IPS-NIHi7 (cell line): ENCODE measurements around the gene PIEZO2.
A peak's percentile ranks its signal among the peaks of the same experiment; 100 is the strongest.
"Not testable (repeated sequence)": the region's sequence is repeated elsewhere in the genome, so short reads cannot be mapped to it uniquely, and the experiment has no call there.

Experiments
- DNase-seq: peaks from one replicate; pipeline ENCODE4 v3.0.0; 2012; ENCODE audit warnings: mixed read lengths; ENCODE audit errors: extremely low spot score

PIEZO2 gene

DNA sequence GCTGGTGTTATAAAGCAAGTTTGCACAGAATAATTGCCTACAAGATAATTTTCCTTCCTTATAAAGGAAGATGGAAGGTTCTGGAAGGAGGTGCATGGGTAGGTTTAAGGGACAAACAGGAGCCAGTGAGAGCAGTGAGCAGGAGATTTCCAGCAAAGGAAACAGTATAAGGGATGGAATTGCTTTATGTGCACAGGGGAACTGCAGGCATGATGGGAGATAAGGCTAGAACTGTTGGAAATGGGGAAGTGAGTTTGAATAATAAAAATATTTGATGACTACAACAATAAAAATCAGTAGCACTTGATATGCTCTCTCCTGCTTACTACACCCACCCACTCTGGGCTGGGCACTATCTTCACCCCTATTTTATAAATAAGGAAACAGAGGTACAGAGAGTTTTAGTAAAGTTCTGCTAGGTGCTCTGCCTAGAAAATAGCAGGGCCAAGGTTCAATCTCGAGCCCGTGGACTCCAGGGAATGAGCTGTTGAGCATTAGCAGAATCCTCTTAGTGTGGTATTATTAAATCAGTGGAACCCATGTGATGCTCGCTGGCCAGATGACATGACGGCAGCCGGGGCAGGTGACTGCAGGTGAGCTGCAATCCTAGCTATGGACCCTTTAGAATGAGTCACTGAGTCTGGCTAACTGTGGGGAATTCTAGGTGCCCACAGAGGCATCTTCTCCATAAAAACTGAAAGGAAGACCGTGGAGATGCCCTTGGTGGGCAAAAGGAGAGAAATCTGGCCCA is 302.5 kb downstream of the PIEZO2 start:
- no peak for DNase-seq

DNA sequence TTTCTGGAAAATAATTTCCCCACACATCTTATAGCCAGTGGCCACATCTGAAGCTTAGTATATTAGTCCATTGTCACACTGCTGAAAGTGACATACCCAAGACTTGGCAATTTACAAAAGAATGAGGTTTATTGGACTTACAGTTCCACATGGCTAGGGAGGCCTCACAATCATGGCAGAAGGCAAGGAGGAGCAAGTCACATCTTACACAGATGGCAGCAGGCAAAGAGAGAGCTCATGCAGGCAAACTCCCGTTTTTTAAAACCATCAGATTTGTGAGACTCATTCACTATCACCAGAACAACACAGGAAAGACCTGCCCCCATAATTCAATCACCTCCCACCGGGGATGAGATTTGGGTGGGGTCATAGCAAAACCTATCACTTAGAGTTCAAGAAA is 303.3 kb downstream of the PIEZO2 start:
- not testable (repeated sequence) for DNase-seq

DNA sequence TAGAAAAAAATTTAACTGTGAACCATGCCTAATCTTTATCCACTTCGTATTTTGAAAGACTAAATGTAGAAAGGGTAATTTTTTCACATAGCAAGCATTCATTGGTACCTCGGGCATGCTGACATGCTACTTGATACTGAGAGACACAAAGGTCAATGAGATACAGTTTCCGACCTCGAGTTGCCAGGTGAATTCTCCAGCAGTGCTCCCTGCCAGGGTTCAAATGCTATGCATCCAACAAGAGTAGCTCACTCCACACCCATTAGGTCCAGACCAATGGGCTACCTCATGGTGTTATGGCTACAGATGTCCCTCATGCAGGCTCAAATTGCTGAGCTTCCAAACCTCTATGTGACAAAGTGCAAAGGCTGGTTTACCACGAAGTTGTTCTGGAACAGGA is 305.8 kb downstream of the PIEZO2 start:
- DNase-seq: no peak

DNA sequence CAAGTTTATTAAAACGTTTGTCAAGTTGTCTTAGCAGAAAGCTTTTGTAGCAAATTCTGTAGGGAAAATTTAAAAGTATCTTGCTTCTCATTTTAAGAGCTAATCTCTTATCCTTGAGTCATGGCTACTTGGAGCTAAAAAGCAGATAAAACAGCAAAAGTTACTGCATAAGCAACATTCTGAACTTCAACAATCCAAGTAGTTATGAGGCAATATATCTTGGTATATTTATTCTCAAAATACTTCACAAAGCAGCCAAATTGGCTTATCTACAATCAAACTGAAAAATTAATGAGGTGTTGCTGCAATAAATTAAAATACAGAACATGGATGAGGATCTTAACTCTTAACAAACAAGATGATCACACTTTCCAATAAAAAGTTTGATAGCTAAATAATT is 306.5 kb downstream of the PIEZO2 start:
- DNase-seq: no peak

DNA sequence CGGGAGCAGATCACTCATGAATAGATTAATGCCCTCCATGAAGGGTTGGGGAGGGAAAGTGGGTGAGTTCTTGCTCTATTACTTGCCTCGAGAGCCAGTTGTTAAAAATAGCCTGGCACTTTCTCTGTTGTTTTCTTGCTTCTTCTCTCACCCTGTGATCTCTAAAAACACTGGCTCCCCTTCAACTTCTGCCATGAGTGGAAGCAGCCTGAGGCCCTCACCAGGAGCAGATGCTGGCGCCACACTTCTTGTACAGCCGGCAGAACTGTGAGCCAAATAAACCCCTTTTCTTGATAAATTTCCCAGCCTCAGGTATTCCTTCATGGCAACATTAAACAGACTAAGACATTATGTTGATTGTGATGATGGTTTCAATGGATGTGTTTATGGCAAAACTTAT is 307.0 kb downstream of the PIEZO2 start:
- no peak for DNase-seq

DNA sequence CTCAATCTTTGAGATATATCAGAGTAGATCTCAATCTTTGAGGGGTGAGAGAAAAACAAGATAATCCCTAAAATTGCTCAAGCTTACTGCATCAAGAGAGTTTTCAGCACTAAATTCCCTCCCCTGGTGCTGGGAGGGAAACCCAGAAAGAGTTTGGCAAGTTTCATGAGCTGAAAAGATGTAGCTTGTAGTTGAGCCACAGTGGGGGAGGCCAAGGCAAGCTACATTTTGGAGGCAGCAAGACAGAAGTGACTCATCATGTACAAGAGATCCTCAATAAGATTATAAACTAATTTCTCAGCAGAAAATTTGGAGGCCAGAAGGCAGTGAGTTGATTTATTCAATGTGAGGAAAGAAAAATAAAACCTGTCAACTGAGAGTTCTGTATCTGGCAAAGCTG is 308.2 kb downstream of the PIEZO2 start:
- no peak for DNase-seq

DNA sequence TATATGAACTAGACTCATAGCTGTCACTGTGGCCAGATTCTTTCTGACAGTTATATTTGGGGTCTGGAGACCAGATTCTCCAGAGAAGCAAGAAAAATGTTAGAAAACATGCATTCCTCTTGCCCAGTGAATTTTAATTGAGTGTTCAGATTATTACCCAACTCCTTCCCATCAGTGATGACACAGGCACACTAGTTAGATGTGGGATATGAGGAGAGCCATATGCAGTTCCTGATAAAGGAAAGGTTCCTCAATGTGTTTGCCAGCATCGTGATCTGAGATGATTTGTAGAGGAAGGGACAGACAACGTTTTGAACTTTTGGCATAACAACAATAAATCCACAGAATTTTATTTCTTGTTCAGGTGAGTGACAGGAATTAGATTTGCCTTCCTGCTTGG is 308.6 kb downstream of the PIEZO2 start:
- no peak for DNase-seq

DNA sequence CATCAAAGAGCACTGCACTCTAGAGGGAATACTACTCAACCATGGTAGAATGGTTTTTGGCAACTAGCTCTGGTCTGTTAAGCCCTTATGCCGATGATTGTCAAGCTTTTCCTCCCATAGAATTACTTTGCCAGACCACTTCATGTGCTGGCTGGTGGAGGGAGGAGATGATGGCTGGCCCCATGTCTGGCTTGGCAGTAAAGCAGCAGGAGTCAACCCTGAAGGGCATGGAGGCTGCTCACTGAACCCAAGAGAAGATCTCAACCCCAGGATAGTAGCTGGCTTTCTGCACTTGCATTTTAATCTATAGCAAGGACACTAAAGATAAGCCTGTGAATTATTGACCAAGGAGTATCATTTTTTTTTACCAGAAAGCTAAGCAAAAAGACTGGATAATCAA is 309.9 kb downstream of the PIEZO2 start:
- no peak for DNase-seq

DNA sequence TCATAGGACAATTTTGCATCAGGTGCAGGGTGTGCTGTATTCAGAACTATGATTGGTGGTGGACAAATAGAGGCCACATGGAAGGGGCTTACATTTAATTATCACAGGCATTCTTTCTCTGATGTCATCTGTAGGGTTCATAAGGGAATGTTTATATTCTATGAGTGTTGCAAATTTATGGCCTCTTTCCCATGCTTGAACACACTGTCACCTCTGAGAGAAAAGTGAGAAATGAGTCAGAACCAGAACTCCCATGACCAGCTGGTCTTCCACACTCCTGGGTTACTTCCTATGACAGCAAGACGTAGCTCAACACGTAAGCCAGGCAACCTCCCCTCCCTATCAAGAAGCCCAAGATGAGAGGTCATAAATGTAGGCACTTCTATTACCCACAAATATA is 310.8 kb downstream of the PIEZO2 start:
- no peak for DNase-seq

DNA sequence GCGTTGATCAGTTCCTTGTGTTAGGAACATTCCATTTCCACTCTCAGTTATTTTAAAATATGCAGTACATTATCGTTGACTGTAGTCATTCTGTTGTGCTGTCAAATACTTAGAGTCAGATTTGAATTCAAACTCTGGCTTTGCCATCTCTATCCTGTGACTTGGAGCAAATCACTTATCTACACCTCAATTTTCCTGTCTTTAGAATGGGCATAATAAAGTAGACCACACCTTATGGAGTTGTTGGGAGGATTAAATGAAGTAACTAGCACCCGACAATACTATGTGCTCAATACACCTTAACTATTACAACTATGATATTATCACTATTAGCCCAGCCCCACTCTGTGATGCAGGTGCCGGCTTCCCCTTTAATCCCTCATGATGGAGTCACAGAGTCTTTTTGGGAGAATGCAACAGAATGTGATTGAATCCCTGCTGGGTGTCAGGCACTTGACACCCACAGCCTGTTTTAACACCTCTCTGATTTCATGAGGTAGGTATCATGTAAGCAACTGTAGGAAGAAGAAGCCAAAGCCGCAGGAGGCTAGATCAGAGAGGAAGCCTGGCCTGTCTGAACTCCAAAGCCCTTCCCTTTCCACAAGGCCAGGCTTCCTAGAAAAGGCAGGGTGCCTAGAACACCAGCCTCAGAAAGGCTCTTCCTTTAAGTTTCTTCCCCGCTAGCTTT is 315.1 kb downstream of the PIEZO2 start:
- peak; percentile 21 for DNase-seq

DNA sequence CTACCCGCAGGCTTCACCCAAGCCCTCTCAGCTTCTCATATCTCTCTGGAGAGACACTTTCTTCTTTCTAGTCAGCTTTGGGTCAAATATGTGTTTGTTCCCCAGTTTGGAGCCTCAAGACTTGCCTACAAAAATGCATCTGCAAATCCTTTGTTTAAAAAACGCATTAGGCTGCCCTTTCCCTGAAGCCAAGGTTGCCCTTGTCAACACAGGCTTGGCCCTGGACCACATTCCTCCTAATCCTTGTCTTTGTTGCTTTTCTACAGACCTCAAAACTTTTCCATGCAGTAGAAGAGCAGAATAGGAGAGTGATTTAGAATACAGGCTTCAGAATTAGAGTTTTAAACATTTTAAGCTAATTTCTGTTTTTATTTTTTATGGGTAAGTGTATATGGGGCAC is 315.7 kb downstream of the PIEZO2 start:
- DNase-seq: no peak

DNA sequence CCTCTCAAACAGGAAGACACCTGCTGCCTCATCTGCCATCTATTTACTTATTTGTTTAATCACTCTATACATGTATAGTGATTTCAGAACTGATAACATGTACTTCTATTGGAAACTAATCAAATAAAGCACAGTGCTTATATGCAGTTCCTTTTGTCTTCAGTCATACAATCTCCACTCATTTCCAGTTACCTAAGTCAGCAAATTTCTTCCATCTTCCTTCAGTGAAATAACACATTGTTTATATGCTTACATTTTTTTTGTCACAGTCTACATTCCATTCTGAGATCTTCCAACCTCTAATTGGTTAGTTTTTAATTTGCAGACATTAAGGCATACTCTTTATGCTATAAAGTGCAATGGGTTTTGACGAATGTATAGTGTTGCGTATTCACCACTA is 323.0 kb downstream of the PIEZO2 start:
- DNase-seq: no peak

DNA sequence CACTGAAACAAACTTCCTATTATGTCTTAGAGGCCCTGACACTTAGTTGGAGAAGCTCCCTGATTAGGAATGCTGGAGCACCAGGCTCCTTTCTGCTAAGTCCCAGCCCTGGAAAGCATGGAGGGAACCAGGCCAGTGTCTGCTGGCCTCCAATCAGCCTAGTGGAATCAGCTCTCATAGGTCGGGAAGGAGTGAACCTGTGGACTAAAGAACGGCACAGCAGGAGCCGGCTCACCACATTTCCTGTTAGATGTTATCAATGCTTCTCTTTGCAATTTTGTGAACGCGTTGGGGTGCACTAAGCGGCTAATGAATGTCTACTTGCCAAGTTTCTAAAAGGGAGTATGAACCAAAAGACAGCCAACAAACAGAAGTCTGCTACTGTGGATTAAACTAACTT is 326.9 kb downstream of the PIEZO2 start:
- DNase-seq: peak; percentile 50

DNA sequence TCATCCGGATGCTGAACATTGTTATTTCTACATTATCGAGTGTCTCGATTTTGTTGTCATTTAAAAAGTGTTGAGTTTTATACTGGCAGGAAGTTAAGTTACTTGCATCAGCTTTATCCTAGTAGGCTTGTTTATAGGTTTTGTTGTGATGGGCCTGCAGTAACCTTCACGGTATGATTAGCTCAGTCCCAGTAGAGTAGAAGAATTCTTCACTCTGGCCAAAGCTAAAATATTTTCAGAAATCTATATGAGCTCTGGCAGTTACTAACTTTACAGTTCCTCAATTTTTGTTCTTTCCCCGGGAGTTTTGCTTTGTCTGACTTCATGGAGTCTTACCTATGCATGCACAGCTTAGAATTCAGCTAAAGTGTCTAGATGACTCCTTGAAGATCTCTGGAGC is 328.7 kb downstream of the PIEZO2 start:
- no peak for DNase-seq

DNA sequence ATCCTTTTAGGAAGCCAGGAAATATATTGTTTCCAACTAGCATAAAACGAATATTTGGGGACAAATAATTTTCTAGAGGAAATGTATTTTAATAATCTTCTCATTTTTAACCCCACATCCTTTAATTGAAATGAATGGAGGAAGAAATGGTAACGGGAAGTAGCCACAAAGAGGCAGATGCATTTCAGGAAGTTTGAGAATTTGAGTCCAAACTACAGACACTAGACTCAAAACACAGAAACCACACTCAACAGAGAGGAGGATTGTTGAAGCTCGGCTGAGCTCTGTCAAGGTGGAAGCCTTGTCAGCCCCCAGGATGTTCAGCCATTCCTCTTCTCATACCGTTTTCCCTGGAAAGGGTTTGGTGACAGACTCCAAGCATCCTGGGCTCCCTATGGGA is 335.0 kb downstream of the PIEZO2 start:
- DNase-seq: no peak

DNA sequence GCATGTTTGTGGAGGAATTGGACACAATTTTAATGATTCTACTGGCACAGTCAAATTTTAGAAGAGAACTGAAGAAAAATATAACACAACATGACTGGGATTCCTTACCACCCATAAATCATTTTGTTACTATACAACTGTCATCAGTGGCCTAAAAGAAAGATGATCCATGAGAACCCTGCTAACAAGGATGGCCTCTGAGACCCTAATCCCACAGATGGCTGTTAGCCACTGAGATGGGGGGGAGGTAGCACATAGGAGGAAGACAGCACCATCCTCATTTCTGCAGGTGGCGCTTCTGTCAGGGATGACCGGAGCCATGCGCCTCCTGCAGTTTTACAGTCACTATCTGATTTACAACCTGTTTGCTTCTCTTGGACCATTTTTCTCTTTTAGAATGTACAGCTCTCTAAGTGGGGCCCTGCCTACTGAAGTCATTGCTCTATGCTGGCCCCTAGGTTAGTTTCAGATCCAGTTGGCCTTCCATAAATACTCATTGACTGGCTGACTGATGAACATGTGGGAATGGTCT is 343.7 kb downstream of the PIEZO2 start:
- DNase-seq: no peak

DNA sequence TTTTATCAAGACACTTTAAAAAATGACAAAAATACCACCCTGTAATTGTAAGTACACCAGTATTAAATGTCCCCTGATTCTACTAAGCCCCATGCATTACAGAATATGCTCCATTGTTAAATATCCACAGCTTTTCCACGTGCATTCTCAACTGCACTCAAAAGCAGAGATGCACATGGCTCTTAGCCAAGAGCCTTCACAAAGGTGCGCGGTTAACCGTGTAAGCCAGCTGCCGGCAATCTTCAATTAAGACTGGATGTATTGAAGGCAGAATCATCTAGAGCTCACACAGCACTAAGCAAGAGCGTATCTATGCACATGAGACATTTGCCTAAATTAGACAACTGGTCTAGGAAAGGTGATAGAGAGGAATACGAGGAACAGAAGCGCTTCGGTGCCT is 345.2 kb downstream of the PIEZO2 start:
- no peak for DNase-seq

DNA sequence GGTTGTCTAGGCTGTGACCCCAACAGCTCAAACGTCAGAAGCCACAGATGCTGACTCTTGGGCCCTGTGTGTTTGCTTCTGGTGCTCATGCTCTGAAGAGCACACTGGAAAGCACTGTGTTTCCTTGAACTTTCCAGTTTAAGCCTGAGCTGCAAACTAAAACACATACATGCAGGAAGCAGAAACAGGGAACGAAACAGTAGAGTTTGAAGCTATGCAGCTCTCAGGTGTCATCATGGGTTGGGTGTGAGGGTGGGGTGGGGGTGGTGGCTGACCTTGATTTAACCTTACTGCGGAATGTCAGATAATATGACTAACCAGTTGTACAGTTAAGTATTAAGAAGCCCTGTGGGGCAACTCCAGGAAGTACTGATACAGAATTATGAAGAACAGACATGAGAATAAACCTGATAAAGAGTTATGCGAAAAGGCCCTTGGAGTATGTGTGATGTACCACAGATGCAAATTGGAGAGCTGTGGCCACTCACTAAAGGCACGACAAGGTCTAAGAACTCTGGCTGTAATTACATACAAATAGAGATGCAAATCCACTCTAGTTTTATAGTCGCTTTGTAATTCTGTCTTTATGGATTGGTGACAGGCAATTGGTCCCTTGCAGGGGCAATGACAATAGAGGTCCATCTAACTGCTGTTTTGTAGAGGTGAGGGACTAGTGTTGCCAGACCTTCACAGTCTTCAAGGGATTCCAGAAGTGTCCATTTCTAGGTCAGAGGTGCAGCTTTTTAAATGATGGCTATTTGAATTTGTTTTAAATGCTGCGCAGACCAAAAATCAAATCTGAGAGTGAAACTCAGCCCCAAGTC is 350.4 kb downstream of the PIEZO2 start:
- no peak for DNase-seq

DNA sequence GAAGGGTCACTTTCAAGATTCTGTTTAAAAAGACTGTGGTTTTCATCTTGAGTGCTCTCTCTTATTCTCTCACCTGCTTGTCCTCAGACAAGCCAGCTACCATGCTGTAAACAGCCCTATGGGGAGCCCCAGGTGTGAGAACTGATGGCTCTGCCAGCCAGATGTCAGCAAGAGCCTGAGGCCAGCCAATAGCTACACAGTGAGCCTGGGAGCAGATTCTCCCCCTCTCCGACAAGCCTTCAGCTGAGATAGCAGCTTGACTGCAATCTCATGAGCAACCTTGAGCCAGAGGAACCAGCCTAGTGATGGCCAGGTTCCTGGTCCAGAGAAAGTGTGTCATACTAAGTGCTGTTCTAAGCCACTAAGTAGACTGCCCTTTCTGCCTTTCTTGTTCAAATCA is 351.5 kb downstream of the PIEZO2 start:
- peak; percentile 45 for DNase-seq

DNA sequence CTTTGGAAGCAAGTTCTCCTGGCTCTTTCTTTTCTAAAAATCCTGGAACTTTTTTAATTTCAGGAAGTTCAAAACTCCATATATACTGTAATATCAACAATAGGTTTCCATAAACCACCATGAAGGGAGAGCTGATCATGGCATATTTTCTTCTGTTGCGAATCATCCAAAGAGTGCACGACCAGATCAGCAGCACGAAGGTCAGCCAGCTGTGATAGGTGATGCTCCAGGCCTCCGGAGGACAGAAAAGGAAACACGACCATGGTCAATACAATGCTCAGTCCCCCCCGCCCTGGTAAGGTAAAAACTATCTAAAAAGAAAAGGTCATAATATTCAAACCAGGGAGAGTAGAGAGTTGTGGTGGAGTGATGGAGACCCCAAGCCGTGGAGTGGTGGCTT is 354.6 kb downstream of the PIEZO2 start:
- no peak for DNase-seq

DNA sequence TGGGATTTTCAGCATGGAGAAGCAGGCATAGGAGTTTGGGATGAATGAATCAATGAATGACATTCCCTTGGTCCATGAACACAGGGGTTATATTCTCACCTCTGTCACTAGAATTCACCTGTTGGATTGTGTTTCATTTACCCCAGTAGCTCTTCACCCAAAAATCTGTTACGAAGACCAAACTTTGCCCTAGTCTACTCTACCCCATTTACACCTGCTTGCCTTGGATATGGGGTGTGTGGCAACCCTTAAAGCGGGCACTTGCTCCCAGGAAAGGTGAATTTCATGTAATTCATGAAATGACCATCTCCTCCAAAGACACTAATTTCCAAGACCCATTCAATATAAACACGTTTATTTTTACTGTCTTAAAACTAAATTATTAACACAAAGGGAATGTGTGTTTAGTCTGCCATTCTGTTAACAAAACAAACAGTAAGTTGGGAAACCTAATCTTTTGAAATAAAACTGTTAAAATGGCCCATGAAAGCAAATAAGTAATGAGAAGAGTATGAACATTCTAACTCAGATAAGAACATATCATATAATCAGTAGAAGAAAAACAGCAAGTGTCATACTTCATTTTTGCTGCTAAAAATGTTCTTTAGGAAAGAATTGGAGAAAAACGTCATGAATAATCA is 355.5 kb downstream of the PIEZO2 start:
- no peak for DNase-seq

DNA sequence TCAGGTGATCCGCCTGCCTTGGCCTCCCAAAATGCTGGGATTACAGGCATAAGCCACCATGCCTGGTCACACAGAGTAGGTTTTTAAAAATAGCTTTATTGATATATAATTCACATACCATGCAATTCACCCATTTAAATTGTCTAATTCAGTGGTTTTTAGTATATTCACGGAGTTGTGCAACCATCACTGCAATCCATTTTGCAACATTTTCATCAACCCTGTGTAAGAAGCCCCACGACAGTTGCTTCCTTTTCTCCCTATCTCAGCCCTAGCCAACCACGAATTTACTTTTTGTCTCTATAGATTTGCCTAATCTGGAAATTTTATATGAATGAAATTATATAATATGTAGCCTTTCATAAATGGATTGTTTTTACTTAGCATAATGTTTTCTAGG is 357.2 kb downstream of the PIEZO2 start:
- DNase-seq: no peak
